Right ventricle myocardium superior (tissue), 1 donor: ENCODE data around the gene KRTAP19-4. TPM values are rescaled to one million over a fixed set of nuclear protein-coding genes. Genes with fewer than 3 reads are reported as not detected.
"Not testable (repeated sequence)": the region's sequence is repeated elsewhere in the genome, so short reads cannot be mapped to it uniquely, and the experiment has no call there.

Source experiments
- ATAC-seq: fragments of 200-7000 bp; cut with Tn5 transposase; one replicate; pipeline ENCODE4 v1.9.1; 2020; ENCODE audit warnings: mild to moderate bottlenecking; ENCODE audit not compliant: poor library complexity
- DNase-seq: peaks from one replicate; pipeline ENCODE4 v3.0.0-alpha.2; 2020
- intact Hi-C: fragments of 100-400 bp; cut with DNase I; formaldehyde crosslinking; loops from one replicate; pipeline ENCODE4 v1.11.2; 2022
- long read RNA-seq: library from polyadenylated mRNA; unstranded; transcript quantifications from one replicate; pipeline ENCODE4 v2.0.0, GENCODE V29; 2021
- total RNA-seq: library from RNA; stranded (reverse); fragmentation: NEBNext Ultra II Directional; extraction: Animal tissue kit (Norgen Biotek cat#: 25700); gene quantifications from one replicate; pipeline ENCODE4 v1.2.1, GENCODE V29; 2021
- donor health status: DM: no; HTN: yes; CAD: no; lungs with severe emphysema.

Gene KRTAP19-4
- not detected for total RNA-seq
- long read RNA-seq: 0 reads

DNA sequence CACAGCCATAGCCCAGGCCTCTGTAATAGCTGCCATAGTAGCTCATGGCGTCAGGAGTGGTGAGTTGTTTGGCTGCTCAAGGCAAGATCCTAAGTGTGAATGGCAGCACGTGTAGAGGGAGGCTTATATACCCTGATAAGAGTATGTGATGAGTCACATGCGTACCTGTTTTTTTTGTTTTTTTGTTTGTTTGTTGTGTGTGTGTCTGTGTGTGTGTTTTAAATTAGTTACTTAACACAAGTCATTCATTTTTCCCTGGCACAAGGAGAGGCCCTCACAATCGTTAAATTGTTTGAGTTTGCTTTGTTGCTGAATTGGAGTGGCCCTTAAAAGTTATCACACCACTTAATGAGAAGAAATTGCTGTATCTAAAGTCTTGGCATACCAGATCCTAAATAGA is at the start of gene KRTAP19-4:
KRTAP19-4 (minus strand) TSS at position 101 of the 400 bp plus-strand sequence; CDS start at position 46, 55 bp downstream.
- DNase-seq (no peak), ATAC-seq (no peak)
- intact Hi-C loops: no loop called here

DNA sequence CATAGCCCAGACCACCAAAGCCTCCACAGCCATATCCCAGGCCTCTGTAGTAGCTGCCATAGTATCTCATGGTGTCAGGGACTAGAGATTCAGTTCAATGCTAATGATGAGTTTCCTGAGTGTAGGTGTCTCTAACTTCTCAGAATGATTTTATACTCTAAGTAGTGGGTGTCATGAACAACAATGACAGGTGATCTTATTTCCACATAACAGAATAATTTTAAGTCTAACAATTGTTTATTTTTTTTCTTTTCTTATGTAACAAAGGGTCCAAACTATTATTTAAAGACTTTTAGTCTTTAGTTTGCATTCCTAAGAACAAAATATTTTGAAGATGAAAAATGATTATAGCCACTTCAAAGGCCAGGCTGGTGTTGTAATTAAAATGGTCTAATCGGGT is 44.8 kb upstream of the KRTAP19-4 start, which contains the start of gene KRTAP19-6:
KRTAP19-6 (minus strand) TSS at position 101 of the 400 bp plus-strand sequence; CDS start at position 70, 31 bp downstream.
- intact Hi-C loops: no loop called here
- ATAC-seq: no peak
- no peak for DNase-seq

DNA sequence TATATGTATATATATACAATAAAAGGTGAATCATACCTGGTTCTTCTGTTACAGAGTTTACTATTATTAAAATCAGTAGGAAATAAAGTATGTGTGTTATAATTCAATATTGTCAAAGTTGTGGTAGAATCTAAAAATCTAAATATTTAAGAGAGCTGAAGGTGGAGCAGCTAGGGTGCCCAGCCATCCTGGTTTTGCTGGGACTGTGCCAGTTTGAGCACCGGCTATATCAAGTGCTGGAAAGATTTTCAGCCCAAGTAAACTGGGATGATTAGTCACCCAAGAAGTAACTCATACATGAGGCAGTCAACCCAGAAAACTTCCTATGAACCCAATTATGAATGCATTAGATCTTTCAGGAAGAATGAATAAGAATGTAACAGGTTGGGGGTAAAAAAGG is 21.9 kb upstream of the KRTAP19-4 start:
- intact Hi-C loops: no loop called here
- no peak for ATAC-seq
- DNase-seq: no peak

GRCh38 chr21:30515681-30516080 is 18.7 kb upstream of the KRTAP19-4 start:
- DNase-seq: no peak
- intact Hi-C loops: no loop called here
- no peak for ATAC-seq

DNA sequence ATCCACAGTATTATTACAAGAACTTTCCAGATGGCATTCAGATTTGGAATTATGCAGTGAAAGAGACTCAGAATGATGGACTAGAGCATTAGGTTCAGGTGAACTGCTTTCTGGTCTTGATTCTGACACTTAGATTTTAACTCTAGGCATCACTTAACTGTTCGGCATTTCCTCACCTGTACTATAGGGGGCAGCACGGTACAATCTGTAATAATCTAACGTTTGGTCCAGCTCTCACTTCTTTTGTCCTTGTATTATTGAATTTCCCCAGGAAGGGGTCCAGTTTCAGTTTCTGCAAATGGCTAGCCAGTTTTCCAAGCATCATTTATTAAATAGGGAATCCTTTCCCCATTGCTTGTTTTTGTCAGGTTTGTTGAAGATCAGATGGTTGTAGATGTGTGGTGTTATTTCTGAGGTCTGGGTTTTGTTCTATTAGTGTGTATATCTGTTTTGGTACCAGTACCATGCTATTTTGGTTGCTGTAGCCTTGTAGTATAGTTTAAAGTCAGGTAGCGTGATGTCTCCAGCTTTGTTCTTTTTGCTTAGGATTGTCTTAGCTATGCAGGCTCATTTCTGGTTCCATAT is 8.7 kb upstream of the KRTAP19-4 start:
- DNase-seq, ATAC-seq, intact Hi-C loops: not testable (repeated sequence)

- no peak for ATAC-seq
- intact Hi-C loops: no loop called here
Observed at GRCh38 chr21:30502041-30502440, 5.1 kb upstream of the KRTAP19-4 start, which contains the start of gene KRTAP19-5. KRTAP19-5 (minus strand) TSS chr21:30502141; CDS start chr21:30502090, 51 bp downstream.

GRCh38 chr21:30491963-30492428 is 5.0 kb downstream of the KRTAP19-4 start, which contains the start of gene KRTAP19-3:
KRTAP19-3 (minus strand) TSS chr21:30492013; CDS start chr21:30491957, 56 bp downstream.
- intact Hi-C loops: no loop called here
- no peak for ATAC-seq
- no peak for DNase-seq

More at GRCh38 chr21:30502041-30502440, 5.1 kb upstream of the KRTAP19-4 start, which contains the start of gene KRTAP19-5:
- no peak for DNase-seq

- ATAC-seq (no peak), DNase-seq (no peak)
- intact Hi-C loops: no loop called here
Observed at GRCh38 chr21:30487336-30487735, 9.6 kb downstream of the KRTAP19-4 start, which contains the start of gene KRTAP19-2. KRTAP19-2 (minus strand) TSS chr21:30487436; CDS start chr21:30487348, 88 bp downstream.

DNA sequence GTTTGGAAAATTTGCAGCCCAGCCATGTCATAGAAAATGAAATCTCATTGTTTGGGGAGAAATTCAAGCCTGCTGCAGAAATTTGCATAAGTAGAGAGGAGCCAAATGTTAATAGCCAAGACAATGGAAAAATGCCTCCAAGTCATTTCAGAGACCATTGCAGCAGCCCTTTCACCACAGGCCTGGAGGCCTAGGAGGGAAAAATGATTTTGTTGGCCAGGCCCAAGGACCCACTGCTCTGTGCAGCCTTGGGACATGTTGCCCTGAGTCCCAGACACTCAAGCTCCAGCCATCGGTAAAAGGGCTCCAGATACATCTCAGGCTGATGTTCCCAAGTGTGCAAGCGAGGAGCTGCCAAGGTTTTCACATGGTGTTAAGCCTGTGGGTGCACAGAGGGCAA is 10.8 kb downstream of the KRTAP19-4 start:
- intact Hi-C loops: no loop called here
- no peak for DNase-seq
- no peak for ATAC-seq

DNA sequence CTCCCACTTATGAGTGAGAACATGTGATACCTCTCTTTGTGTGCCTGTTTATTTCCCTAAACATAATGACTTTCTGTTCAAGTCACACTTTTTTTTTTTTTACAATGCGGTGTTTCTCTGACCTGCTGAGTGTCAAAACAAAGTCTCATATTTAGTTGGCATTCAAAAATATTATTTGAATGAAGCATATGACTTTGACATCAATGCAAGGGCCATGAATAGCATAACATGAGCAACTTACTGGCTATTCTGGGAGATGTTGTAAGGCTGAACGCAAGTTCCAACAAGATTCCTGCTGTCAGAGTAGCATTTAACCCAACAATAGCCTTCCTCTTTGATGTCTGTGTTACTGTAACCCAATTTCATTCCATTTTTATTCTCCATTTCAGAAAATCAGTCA is 14.8 kb downstream of the KRTAP19-4 start:
- intact Hi-C loops: no loop called here
- ATAC-seq: peak; percentile 59

DNA sequence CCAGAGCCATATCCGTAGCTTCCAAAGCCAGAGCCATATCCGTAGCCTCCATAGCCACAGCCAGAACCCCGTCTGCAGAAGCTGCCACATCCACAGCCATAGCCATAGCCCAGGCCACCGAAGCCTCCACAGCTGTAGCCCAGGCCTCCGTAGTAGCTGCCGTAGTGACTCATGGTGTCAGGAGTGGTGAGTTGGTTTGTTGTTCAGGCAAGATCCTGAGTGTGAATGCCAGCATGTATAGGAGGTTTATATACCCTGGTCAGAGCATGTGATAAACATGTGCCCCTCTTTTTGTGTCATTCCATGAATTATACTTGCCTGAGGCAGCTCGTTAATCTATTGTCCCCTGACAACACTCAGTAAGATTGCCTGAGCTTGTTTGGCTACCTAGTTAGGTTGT is 16.8 kb downstream of the KRTAP19-4 start, which contains the start of gene KRTAP19-1:
KRTAP19-1 (minus strand) TSS at position 223 of the 400 bp plus-strand sequence; CDS start at position 173, 50 bp downstream.
- intact Hi-C loops: no loop called here
- DNase-seq (peak; percentile 28), ATAC-seq (no peak)

More for the DNA sequence above, 14.8 kb downstream of the KRTAP19-4 start:
- no peak for DNase-seq

GRCh38 chr21:30479259-30479658 is 17.7 kb downstream of the KRTAP19-4 start:
- DNase-seq: no peak
- peak; percentile 18 for ATAC-seq
- intact Hi-C loops: no loop called here

GRCh38 chr21:30478004-30478403 is 19.0 kb downstream of the KRTAP19-4 start:
- ATAC-seq (no peak), DNase-seq (no peak)
- intact Hi-C loops: no loop called here

DNA sequence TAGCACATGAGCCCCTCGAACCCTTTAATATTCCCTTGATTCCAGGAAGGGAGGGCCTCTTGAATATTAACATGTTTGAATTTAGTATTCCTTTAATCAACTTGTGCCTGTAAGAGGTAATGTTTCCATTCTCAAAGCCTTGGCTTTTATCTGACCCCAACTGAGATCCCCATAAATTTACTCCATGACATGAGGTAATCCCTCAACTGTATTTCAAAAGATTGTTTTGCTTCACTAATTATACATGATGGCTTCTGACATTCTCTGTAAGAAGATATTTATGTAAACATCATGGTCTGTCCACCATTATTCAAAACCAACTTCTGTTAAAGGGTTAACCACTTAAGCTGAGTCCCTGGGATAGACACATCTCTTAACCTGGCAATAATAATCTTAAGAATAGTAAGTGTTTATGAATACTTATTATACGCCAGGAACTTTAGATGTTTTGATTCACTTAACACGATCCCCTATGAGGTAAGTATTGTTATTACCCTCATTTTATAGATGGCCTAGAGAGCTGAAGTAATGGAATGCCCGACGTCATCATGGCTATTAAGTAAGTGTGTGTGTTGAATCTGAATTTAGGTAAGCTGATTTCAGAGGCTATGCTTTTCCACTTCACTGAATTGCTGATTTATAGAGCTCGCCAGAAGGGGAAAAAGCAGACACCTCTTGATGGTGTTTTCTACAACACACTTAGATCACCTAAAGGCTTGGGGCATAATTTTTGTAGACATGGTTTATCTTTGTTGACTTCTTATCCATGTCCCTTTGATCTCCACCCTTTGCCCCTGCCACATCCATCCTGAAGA is 27.9 kb downstream of the KRTAP19-4 start:
- ATAC-seq (no peak), DNase-seq (no peak)
- intact Hi-C loops: no loop called here

- ATAC-seq: no peak
- intact Hi-C loops: no loop called here
- no peak for DNase-seq
Observed at GRCh38 chr21:30463713-30464112, 33.3 kb downstream of the KRTAP19-4 start.

DNA sequence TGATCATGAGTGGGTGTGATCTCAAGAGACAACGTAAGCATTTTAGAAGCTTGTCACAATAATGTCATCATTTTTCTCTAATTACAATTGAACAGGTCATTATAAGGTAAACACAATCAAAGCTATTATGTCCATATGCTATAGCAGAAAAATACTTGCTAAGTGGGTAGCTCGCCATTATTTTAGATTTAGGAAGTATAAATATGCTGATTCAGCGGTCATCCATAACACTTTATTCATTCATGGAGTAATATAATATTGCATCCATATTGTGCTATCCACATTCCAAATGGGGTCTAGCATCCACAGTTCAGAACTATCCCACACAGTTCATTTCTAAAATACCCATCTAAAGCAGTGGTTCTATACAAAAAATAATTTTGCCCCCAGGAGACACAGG is 48.5 kb downstream of the KRTAP19-4 start:
- intact Hi-C loops: loop anchor here (10.0 kb wide), 1 partner anchor 286 kb away; no protein-coding TSS in a partner anchor
- ATAC-seq: no peak
- no peak for DNase-seq

DNA sequence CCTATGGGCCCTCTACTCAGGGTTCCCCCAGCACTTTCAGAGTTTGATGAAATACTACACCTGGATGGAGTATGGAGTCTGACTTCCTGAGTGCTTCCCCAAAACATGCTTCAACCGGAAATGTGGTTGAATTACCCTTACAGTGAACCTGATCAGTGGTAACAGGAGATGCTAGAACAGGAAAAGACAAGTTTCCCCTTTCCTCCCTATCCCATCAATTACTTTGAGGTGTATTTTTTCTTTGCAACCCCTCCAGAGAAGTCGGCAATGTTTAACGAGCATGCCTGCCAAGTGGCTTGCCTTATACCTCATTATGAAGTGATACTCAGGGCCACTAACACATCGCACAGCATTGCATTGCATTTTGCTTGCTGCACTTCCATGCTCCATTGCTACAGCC is 49.9 kb downstream of the KRTAP19-4 start:
- DNase-seq: no peak
- no peak for ATAC-seq
- intact Hi-C loops: loop anchor here (10.0 kb wide), 1 partner anchor 288 kb away; no protein-coding TSS in a partner anchor
